Heart left ventricle (tissue), 16 donors: ENCODE results near the gene IGF1R. TPM values are rescaled to one million over a fixed set of nuclear protein-coding genes. Genes with fewer than 3 reads are reported as not detected.

Experiments
- ATAC-seq, 4 donors: fragments of 200-7000 bp; cut with Tn5 transposase; one replicate each; pipeline ENCODE4 v1.9.1; 2020 to 2022; ENCODE audit warnings: moderate library complexity in 4 of 4, mild to moderate bottlenecking in 3 of 4, moderate number of reproducible peaks in 1 of 4
- DNase-seq, 5 donors: peaks; one replicate each; pipeline ENCODE4 v3.0.0-alpha.2; 2020
- H3K27ac ChIP-seq, 12 donors: fragments of 200-600 bp; sonication (generic) in 4 of 12; one replicate each; pipeline versions ENCODE4 v1.5.0 to v1.8.0; 2016 to 2022; ENCODE audit warnings: mild to moderate bottlenecking in 2 of 12
- H3K27me3 ChIP-seq, 9 donors: fragments of 200-600 bp; sonication (generic) in 2 of 9; one replicate each; pipeline versions ENCODE4 v1.5.1 to v1.8.0; 2016 to 2022; ENCODE audit warnings: mild to moderate bottlenecking in 3 of 9
- H3K36me3 ChIP-seq, 9 donors: fragments of 200-600 bp; sonication (generic) in 2 of 9; one replicate each; pipeline versions ENCODE4 v1.5.0 to v1.8.0; 2018 to 2022; ENCODE audit warnings: mild to moderate bottlenecking in 2 of 9
- H3K4me1 ChIP-seq, 12 donors: fragments of 200-600 bp; sonication (generic) in 4 of 12; one replicate each; pipeline versions ENCODE4 v1.5.0 to v1.8.0; 2016 to 2022; ENCODE audit warnings: mild to moderate bottlenecking in 3 of 12
- H3K4me3 ChIP-seq, 12 donors: fragments of 200-600 bp; sonication (generic) in 4 of 12; one replicate each; pipeline versions ENCODE4 v1.5.0 to v1.8.0; 2017 to 2022; ENCODE audit warnings: mild to moderate bottlenecking in 9 of 12, moderate library complexity in 4 of 12
- H3K9me3 ChIP-seq, 12 donors: fragments of 200-600 bp; sonication (generic) in 4 of 12; one replicate each; pipeline versions ENCODE4 v1.5.0 to v1.8.0; 2016 to 2022; ENCODE audit warnings: mild to moderate bottlenecking in 1 of 12
- CTCF ChIP-seq, 12 donors: fragments of 200-600 bp; sonication (generic) in 4 of 12; IDR thresholded peaks; one replicate each; pipeline versions ENCODE4 v1.5.0 to v1.8.0; 2018 to 2022; ENCODE audit warnings: antibody characterized with exemption in 12 of 12, mild to moderate bottlenecking in 5 of 12
- POLR2A ChIP-seq, 2 donors: fragments of 450-650 bp; IDR thresholded peaks; one replicate each; pipeline ENCODE4 v1.6.1; 2017; ENCODE audit warnings: antibody characterized with exemption in 2 of 2, mild to moderate bottlenecking in 2 of 2, moderate library complexity in 2 of 2
- WGBS, 4 donors: extraction: QIAGEN DNeasy Blood & Tissue Kit in 2 of 4; methylation state at CpG; one replicate each; pipeline versions ENCODE4 v1.1.5 to v1.1.7; 2013 to 2018; 5-methylcytosine and 5-hydroxymethylcytosine counted together
- intact Hi-C, 10 donors: fragments of 100-400 bp; cut with DNase I; formaldehyde crosslinking; loops; one replicate each; pipeline versions ENCODE4 v1.11.1 to v1.14.2; 2022
- polyA plus RNA-seq, 2 donors: library from polyadenylated mRNA; stranded (reverse); fragments of 200-250 nt; gene quantifications; one replicate each; pipeline ENCODE4 v1.2.3, GENCODE V29; 2013
- total RNA-seq, 9 donors: library from RNA; depleted of rRNA in 2 of 9; stranded (reverse); fragments of >200 nt in 2 of 9; fragmentation: NEBNext Ultra II Directional in 3 of 9; extraction: Animal tissue kit (Norgen Biotek cat#: 25700) in 3 of 9; gene quantifications; one replicate each; pipeline versions ENCODE4 v1.1.0 to v1.2.4, GENCODE V29; 2016 to 2023
- donor health status: ischemic (EF 13 %, LVEDD 7.1; RV severe dilation, severe dysfunction).
- donor health status: healthy with polysubstance abuse.
- donor health status: DM: no; HTN: yes; CAD: no.
- donor health status: DM: no; HTN: no; CAD: no.
- donor health status: ischemic (EF 25% LVEDD 6.9; RV normal size, moderate dysfunction).
- donor health status: ischemic (EF 25% LVEDD 5.7; RV mildly dilated, moderate dysfunction).
- donor health status: healthy.
- donor health status: DM: yes; HTN: yes; CAD: no.
- donor health status: ischemic (EF 35%, LVEDD 5.7; RV mildly dilated, moderate dysfunction).
- donor health status: nonischemic (EF 11% LVEDD 7.7; RV severe dilation, severe dysfunction).
- donor health status: DM: yes; HTN: yes; CAD: no.
- donor health status: PGD.
- donor health status: ischemic (EF 29% LVEDD 5.4; RV normal size, mild dysfunction).
- donor health status: nonischemic (EF 23%, LVEDD 6.1; RV moderate dilation, normal function).

The IGF1R gene
- total and polyA plus RNA-seq, 11 donors = 7.4 to 93.1 (median 40.5) TPM

DNA sequence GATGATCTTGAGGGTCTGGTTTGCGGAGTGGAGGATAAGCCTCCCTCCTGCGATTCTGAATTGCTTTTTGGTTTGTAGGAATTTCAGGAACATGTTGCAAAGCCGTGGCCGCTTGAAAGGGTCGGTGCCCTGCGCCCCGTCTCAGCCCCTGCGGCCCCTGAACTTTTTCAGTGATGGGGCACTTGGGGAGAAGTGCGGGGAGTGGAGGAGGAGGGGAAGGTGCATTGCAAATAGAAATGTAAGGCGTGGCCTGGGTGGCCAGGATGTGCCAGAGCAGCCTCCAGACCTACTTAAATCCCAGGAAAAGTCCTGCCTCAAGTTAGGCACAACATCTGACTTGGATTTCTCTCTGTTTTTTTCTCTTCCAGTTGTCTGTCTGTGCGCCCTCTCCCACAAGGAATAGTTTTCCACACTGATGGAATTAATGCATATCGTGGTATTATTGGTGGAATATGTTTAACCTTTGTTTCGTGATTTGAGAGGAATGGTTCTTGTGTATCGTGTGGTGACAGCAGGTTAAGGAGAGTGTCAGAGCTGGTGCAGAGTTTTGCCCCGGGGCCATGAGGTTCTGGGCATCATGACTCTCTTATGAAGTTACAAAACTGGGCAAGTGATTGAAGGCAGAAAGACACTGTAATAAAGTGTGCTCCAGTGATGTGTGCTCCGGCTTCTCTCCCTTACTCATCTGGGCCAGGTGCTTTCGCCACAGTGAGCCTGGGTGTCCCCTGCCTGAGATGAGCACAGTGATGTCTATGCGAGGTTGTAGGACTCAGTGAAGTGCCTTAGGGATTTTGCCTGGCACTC lies 205.5 kb downstream of the IGF1R start:
- TF ChIP-seq POLR2A (IDR thresholded peaks at IDR 0.05) = no peak
- no peak for TF ChIP-seq CTCF (IDR thresholded peaks at IDR 0.05)
- H3K9me3 ChIP-seq = no peaks in the 10 kb centered on the region
- H3K4me1 ChIP-seq = peaks cover 17 to 83% (median 57%) of the 10 kb centered on the region in 12 donors
- DNase-seq = no peak
- no peak for ATAC-seq
- intact Hi-C loops = loop anchor here in 4 of 10 donors (1.0 kb wide), 1 partner anchor 206 kb away; the partner anchor contains the start of gene IGF1R (in 4 of the 4)
- H3K27me3 ChIP-seq = no peaks in the 10 kb centered on the region
- H3K27ac ChIP-seq = peak overlapping the region in 11 of 12 donors; percentile 42 to 93 (median 86)
- 46 to 58% (median 51%) methylated on average over 18 of the region's 18 CpGs for WGBS, 4 donors
- peak overlapping the region in 9 of 12 donors; percentile 62 to 84 (median 68) for H3K4me3 ChIP-seq
- no peaks in the 10 kb centered on the region for H3K36me3 ChIP-seq

DNA sequence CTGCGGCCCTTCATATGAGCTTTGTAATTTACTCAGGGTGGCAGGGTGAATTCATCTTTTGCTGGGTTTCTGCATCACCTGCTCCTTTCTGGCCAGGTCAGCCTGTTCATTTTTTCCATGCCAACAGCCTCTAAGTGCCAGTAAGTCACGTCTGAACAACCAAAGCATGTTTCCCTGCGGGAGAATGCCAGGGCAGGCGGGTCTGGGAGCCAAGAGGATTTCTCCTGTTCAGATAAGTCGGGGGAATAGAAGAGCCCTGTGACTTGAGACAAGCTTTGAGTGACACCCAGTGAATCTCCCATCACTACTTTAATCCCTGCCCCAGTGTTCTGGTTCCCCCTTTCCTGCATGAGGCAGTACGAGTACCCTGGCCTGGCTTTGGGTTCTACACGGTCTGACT lies 206.2 kb downstream of the IGF1R start:
- Histone ChIP-seq H3K27me3 (no peaks in the 10 kb centered on the region), H3K4me3 (no peak overlapping the region), H3K4me1 (peaks cover 17 to 84% (median 61%) of the 10 kb centered on the region in 12 donors), H3K9me3 (no peaks in the 10 kb centered on the region), H3K27ac (peak overlapping the region in 7 of 12 donors; percentile 20 to 89 (median 86)), H3K36me3 (no peaks in the 10 kb centered on the region)
- intact Hi-C loops = no loop called here
- ATAC-seq = peak in 1 of 4 donors; percentile 10
- TF ChIP-seq POLR2A (IDR thresholded peaks at IDR 0.05) (no peak), CTCF (IDR thresholded peaks at IDR 0.05) (no peak)
- WGBS, 4 donors = 54 to 65% (median 57%) methylated on average over 7 of the region's 7 CpGs
- DNase-seq = peak in 1 of 5 donors; percentile 69

GRCh38 chr15:98855067-98855814 lies 206.9 kb downstream of the IGF1R start:
- H3K27ac ChIP-seq = peak overlapping the region in 5 of 12 donors; percentile 73 to 89 (median 87)
- WGBS, 4 donors = 80 to 87% (median 87%) methylated on average over 10 of the region's 10 CpGs
- intact Hi-C loops = no loop called here
- no peak overlapping the region for H3K4me3 ChIP-seq
- no peaks in the 10 kb centered on the region for H3K9me3 ChIP-seq
- H3K27me3 ChIP-seq = no peaks in the 10 kb centered on the region
- H3K4me1 ChIP-seq = peaks cover 17 to 79% (median 61%) of the 10 kb centered on the region in 12 donors
- no peak for DNase-seq
- no peak for ATAC-seq
- H3K36me3 ChIP-seq = no peaks in the 10 kb centered on the region
- TF ChIP-seq CTCF (IDR thresholded peaks at IDR 0.05) (no peak), POLR2A (IDR thresholded peaks at IDR 0.05) (no peak)
